Adrenal gland (tissue), 12 donors: ENCODE results near the gene KIF26A. TPM values are rescaled to one million over a fixed set of nuclear protein-coding genes. Genes with fewer than 3 reads are reported as not detected.

Source experiments
- DNase-seq, 7 donors: peaks; one replicate each; pipeline ENCODE4 v3.0.0-alpha.2; 2019 to 2020
- H3K27ac ChIP-seq, 5 donors: fragments of 200-600 bp; sonication (generic) in 4 of 5; 1 replicate in 3 of 5; 2 replicates in 2 of 5; pipeline versions ENCODE4 v1.5.1 to v1.8.0; 2016 to 2020; ENCODE audit warnings: mild to moderate bottlenecking in 1 of 5
- H3K27me3 ChIP-seq: fragments of 200-600 bp; 2 replicates; pipeline ENCODE4 v1.8.0; 2021
- H3K36me3 ChIP-seq, 2 donors: fragments of 200-600 bp; replicated peaks in 1 of 2; 1 replicate in 1 of 2; 2 replicates in 1 of 2; pipeline versions ENCODE4 v1.5.1 to v1.8.0; 2018 to 2022
- H3K4me1 ChIP-seq, 2 donors: fragments of 200-600 bp; replicated peaks in 1 of 2; 1 replicate in 1 of 2; 2 replicates in 1 of 2; pipeline versions ENCODE4 v1.5.1 to v1.8.0; 2018 to 2021
- H3K4me3 ChIP-seq, 4 donors: fragments of 200-600 bp; sonication (generic) in 3 of 4; one replicate each; pipeline ENCODE4 v1.5.1; 2016 to 2018
- H3K9me3 ChIP-seq, 3 donors: fragments of 200-600 bp; sonication (generic) in 1 of 3; replicated peaks in 1 of 3; 1 replicate in 2 of 3; 2 replicates in 1 of 3; pipeline versions ENCODE4 v1.5.1 to v1.8.0; 2016 to 2021
- POLR2A ChIP-seq, 2 donors: fragments of 450-650 bp; IDR thresholded peaks; one replicate each; pipeline ENCODE4 v1.6.1; 2017; ENCODE audit warnings: antibody characterized with exemption in 2 of 2, mild to moderate bottlenecking in 2 of 2, moderate library complexity in 1 of 2
- WGBS, 4 donors: extraction: QIAGEN DNeasy Blood & Tissue Kit in 2 of 4; methylation state at CpG; one replicate each; pipeline versions ENCODE4 v1.1.5 to v1.1.7; 2013 to 2017; 5-methylcytosine and 5-hydroxymethylcytosine counted together
- intact Hi-C, 2 donors: fragments of 100-400 bp; cut with DNase I; formaldehyde crosslinking; loops; one replicate each; pipeline versions ENCODE4 v1.14.1 to v1.15.0; 2022 to 2023
- polyA plus RNA-seq, 3 donors: library from polyadenylated mRNA; stranded (reverse); fragments of 200-250 nt in 2 of 3; fragments of 350-450 nt in 1 of 3; fragmentation: Illumina TruSeq in 1 of 3; extraction: RNeasy Lipid Tissue Mini Kit (QIAGEN cat#74804) in 1 of 3; gene quantifications; one replicate each; pipeline ENCODE4 v1.2.3, GENCODE V29; 2013 to 2014
- total RNA-seq, 9 donors: library from RNA; depleted of rRNA in 4 of 9; stranded (reverse); fragments of >200 nt in 4 of 9; fragments of 120-200 nt in 1 of 9; fragmentation: NEBNext Ultra II Directional in 1 of 9; extraction: Animal tissue kit (Norgen Biotek cat#: 25700) in 1 of 9; gene quantifications; one replicate each; pipeline versions ENCODE4 v1.1.0 to v1.2.4, GENCODE V29; 2013 to 2023
- TF ChIP-seq, protein P1 (sequence below), 6 experiments: fragments of 450-650 bp in 4 of 6; fragments of 200-600 bp in 2 of 6; sonication (generic) in 1 of 6; IDR thresholded peaks; 1 replicate in 5 of 6; 2 replicates in 1 of 6; pipeline versions ENCODE4 v1.5.1 to v1.8.0; 2016 to 2021; ENCODE audit warnings: antibody characterized with exemption in 6 of 6, mild to moderate bottlenecking in 2 of 6, moderate library complexity in 1 of 6
- donor health status: healthy with polysubstance abuse.
- donor health status: Bipolar disorder and iron deficiency.
- donor health status: DM: yes; HTN: yes; CAD: no.
- donor health status: DM: no; HTN: no; CAD: no.
- donor health status: DM: no; HTN: no; CAD: no.
- donor health status: DM: yes; HTN: yes; CAD: no.

KIF26A gene
- total and polyA plus RNA-seq, 12 donors = 0.49 to 23.9 (median 6.5) TPM

- TF ChIP-seq, protein P1, sequence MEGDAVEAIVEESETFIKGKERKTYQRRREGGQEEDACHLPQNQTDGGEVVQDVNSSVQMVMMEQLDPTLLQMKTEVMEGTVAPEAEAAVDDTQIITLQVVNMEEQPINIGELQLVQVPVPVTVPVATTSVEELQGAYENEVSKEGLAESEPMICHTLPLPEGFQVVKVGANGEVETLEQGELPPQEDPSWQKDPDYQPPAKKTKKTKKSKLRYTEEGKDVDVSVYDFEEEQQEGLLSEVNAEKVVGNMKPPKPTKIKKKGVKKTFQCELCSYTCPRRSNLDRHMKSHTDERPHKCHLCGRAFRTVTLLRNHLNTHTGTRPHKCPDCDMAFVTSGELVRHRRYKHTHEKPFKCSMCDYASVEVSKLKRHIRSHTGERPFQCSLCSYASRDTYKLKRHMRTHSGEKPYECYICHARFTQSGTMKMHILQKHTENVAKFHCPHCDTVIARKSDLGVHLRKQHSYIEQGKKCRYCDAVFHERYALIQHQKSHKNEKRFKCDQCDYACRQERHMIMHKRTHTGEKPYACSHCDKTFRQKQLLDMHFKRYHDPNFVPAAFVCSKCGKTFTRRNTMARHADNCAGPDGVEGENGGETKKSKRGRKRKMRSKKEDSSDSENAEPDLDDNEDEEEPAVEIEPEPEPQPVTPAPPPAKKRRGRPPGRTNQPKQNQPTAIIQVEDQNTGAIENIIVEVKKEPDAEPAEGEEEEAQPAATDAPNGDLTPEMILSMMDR (IDR thresholded peaks at IDR 0.05) = no peak
- TF ChIP-seq POLR2A (IDR thresholded peaks at IDR 0.05) = no peak
- 91 to 100% (median 94%) methylated on average over 1 of the region's 1 CpG for WGBS, 4 donors
- H3K27me3 ChIP-seq = peaks cover 3% of the 10 kb centered on the region
Observed at GRCh38 chr14:104123879-104124278, 14.5 kb upstream of the KIF26A start.

GRCh38 chr14:104125011-104125410 is 13.4 kb upstream of the KIF26A start:
- no peaks in the 10 kb centered on the region for H3K4me1 ChIP-seq
- DNase-seq = no peak
- H3K27ac ChIP-seq = no peak overlapping the region
- no peaks in the 10 kb centered on the region for H3K27me3 ChIP-seq
- no peaks in the 10 kb centered on the region for H3K36me3 ChIP-seq
- WGBS, 4 donors = 68 to 76% (median 70%) methylated on average over 4 of the region's 4 CpGs
- TF ChIP-seq POLR2A (IDR thresholded peaks at IDR 0.05) = no peak
- TF ChIP-seq, protein P1 (IDR thresholded peaks at IDR 0.05) = no peak
- no peak overlapping the region for H3K4me3 ChIP-seq
- peaks cover 0 to 15% (median 0%) of the 10 kb centered on the region in 3 donors for H3K9me3 ChIP-seq
- intact Hi-C loops = no loop called here

More at GRCh38 chr14:104123879-104124278, 14.5 kb upstream of the KIF26A start:
- Histone ChIP-seq H3K27ac (no peak overlapping the region), H3K4me3 (no peak overlapping the region), H3K9me3 (peaks cover 0 to 7% (median 0%) of the 10 kb centered on the region in 3 donors), H3K4me1 (no peaks in the 10 kb centered on the region), H3K36me3 (no peaks in the 10 kb centered on the region)
- intact Hi-C loops = no loop called here
- no peak for DNase-seq

- DNase-seq = no peak
- H3K4me3 ChIP-seq = no peak overlapping the region
- TF ChIP-seq, protein P1 (IDR thresholded peaks at IDR 0.05) = no peak
- no peak for TF ChIP-seq POLR2A (IDR thresholded peaks at IDR 0.05)
- WGBS, 4 donors = 83 to 100% (median 84%) methylated on average over 2 of the region's 2 CpGs
- H3K4me1 ChIP-seq = no peaks in the 10 kb centered on the region
- H3K36me3 ChIP-seq = no peaks in the 10 kb centered on the region
- intact Hi-C loops = no loop called here
- no peak overlapping the region for H3K27ac ChIP-seq
- H3K9me3 ChIP-seq = peaks cover 0 to 16% (median 0%) of the 10 kb centered on the region in 3 donors
- H3K27me3 ChIP-seq = no peaks in the 10 kb centered on the region
Observed at GRCh38 chr14:104126753-104127152, 11.6 kb upstream of the KIF26A start.

- H3K9me3 ChIP-seq = peaks cover 0 to 12% (median 0%) of the 10 kb centered on the region in 3 donors
- no peaks in the 10 kb centered on the region for H3K4me1 ChIP-seq
- no peak for TF ChIP-seq POLR2A (IDR thresholded peaks at IDR 0.05)
- H3K36me3 ChIP-seq = no peaks in the 10 kb centered on the region
- intact Hi-C loops = no loop called here
- H3K4me3 ChIP-seq = no peak overlapping the region
- 82 to 93% (median 90%) methylated on average over 1 of the region's 1 CpG for WGBS, 4 donors
- no peak for DNase-seq
- peaks cover 6% of the 10 kb centered on the region for H3K27me3 ChIP-seq
- H3K27ac ChIP-seq = no peak overlapping the region
Observed at GRCh38 chr14:104128981-104129380, 9.4 kb upstream of the KIF26A start.

DNA sequence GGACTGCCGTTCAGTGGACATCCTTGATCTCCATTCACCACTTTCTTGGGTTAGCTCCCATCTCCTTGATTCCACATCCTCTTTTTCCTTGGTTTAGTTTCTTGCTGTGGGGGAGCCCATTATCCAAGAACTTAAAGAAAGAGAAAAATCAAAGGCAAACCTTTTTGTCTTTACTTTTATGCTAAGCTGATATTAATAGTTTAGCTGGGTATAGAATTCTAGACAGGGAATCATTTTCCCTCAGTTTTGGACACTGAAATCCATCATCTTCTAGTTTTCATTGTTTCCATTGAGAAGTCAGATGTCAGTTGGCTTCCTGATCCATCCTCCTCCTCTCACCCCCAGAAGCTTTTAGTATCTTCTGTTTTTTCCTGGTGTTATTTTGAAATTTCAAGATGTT is 8.8 kb upstream of the KIF26A start:
- Histone ChIP-seq H3K9me3 (peaks cover 0 to 9% (median 0%) of the 10 kb centered on the region in 3 donors), H3K27me3 (peaks cover 6% of the 10 kb centered on the region), H3K27ac (no peak overlapping the region), H3K4me3 (no peak overlapping the region), H3K4me1 (no peaks in the 10 kb centered on the region), H3K36me3 (no peaks in the 10 kb centered on the region)
- 89 to 100% (median 94%) methylated on average over 1 of the region's 1 CpG for WGBS, 4 donors
- intact Hi-C loops = no loop called here
- DNase-seq = no peak
- TF ChIP-seq, protein P1 (IDR thresholded peaks at IDR 0.05) = no peak
- TF ChIP-seq POLR2A (IDR thresholded peaks at IDR 0.05) = no peak
